Endodermal cell (in vitro differentiated cells): ENCODE data around the gene PSAPL1. TPM values are rescaled to one million over a fixed set of nuclear protein-coding genes. Genes with fewer than 3 reads are reported as not detected.

Experiments
- DNase-seq: peaks from one replicate; pipeline ENCODE4 v3.0.0-alpha.2; 2017
- H3K27ac ChIP-seq: 2 replicates; pipeline ENCODE4 v1.5.1; 2013; ENCODE audit warnings: mild to moderate bottlenecking, low read depth, low read length, moderate library complexity
- H3K27me3 ChIP-seq: 2 replicates; pipeline ENCODE4 v1.6.1; 2013; ENCODE audit warnings: mild to moderate bottlenecking, low read length, moderate library complexity; ENCODE audit not compliant: insufficient read depth, control insufficient read depth, poor library complexity, severe bottlenecking
- H3K36me3 ChIP-seq: 2 replicates; pipeline ENCODE4 v1.7.0; 2013; ENCODE audit warnings: mild to moderate bottlenecking, low read length, moderate library complexity; ENCODE audit not compliant: control insufficient read depth, insufficient read depth
- H3K4me1 ChIP-seq: one replicate; pipeline ENCODE4 v1.7.0; 2013; ENCODE audit warnings: low read length; ENCODE audit not compliant: control insufficient read depth, insufficient read depth
- H3K4me3 ChIP-seq: 2 replicates; pipeline ENCODE4 v1.5.1; 2013; ENCODE audit warnings: mild to moderate bottlenecking, low read length, moderate library complexity
- H3K9ac ChIP-seq: 2 replicates; pipeline ENCODE4 v1.6.1; 2013; ENCODE audit warnings: mild to moderate bottlenecking, low read length, moderate library complexity; ENCODE audit not compliant: poor library complexity, severe bottlenecking; ENCODE audit errors: extremely low read depth
- H3K9me3 ChIP-seq: 2 replicates; pipeline ENCODE4 v1.6.1; 2013; ENCODE audit warnings: mild to moderate bottlenecking, low read length, moderate library complexity; ENCODE audit not compliant: control insufficient read depth
- H3K27ac Mint-ChIP-seq: 2 replicates; pipeline ENCODE4 v1.8.0; 2020; ENCODE audit warnings: mixed read lengths
- H3K27me3 Mint-ChIP-seq: 2 replicates; pipeline ENCODE4 v1.8.0; 2021; ENCODE audit warnings: mild to moderate bottlenecking, mixed read lengths; ENCODE audit not compliant: insufficient read depth
- H3K36me3 Mint-ChIP-seq: 2 replicates; pipeline ENCODE4 v1.8.0; 2020; ENCODE audit warnings: low read depth, mixed read lengths
- H3K4me1 Mint-ChIP-seq: 2 replicates; pipeline ENCODE4 v1.8.0; 2020; ENCODE audit warnings: mixed read lengths
- H3K4me3 Mint-ChIP-seq: 2 replicates; pipeline ENCODE4 v1.8.0; 2020; ENCODE audit warnings: mild to moderate bottlenecking, moderate library complexity, mixed read lengths
- H3K9me3 Mint-ChIP-seq: 2 replicates; pipeline ENCODE4 v1.8.0; 2020; ENCODE audit warnings: mild to moderate bottlenecking, mixed read lengths
- WGBS, 2 experiments: methylation state at CpG; one replicate each; pipeline versions ENCODE4 v1.1.5 to v1.1.7; 2013; ENCODE audit warnings: missing lambda C conversion rate in 2 of 2, mixed read lengths in 1 of 2; ENCODE audit not compliant: insufficient coverage in 1 of 2, insufficient read length in 1 of 2; 5-methylcytosine and 5-hydroxymethylcytosine counted together
- total RNA-seq, 2 donors: library from RNA; stranded (reverse); fragmentation: NEBNext Ultra II Directional in 1 of 2; extraction: Animal tissue kit (Norgen Biotek cat#: 25700) in 1 of 2; gene quantifications; 2 replicates in 1 of 2; 3 replicates in 1 of 2; pipeline ENCODE4 v1.2.1, GENCODE V29; 2021
- TF ChIP-seq, protein P1 (sequence below): fragments of 200-600 bp; sonication (generic); conservative IDR thresholded peaks from 2 replicates; pipeline ENCODE4 v1.5.0; 2021; ENCODE audit warnings: antibody characterized with exemption, mild to moderate bottlenecking

Gene PSAPL1
- total RNA-seq, 2 donors from 2014 or later: 0.13 to 0.24 TPM

DNA sequence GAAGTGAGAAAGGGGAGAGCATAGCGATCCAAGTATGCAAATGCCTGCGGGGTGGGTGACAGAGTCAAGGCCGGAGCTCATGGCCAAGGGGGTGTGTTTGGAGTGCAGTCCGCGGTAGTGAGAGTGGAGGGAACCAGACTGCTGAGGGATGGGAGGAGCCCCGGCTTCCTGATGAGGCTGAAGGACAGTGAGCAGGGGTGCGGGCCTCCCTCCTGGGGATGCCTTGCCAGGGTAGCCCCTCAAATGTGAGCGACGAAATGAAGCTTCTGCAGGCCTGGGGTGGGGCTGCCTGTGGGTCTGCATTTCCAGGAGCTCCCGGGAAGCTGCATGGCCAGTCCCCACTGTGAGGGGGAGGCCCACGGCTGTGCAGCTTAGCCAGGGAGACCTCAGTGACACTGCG, 45.0 kb downstream of the PSAPL1 start:
- Histone ChIP-seq H3K9me3 (no peaks in the 10 kb centered on the region), H3K4me3 (no peak overlapping the region), H3K27ac (no peak overlapping the region), H3K36me3 (no peaks in the 10 kb centered on the region), H3K9ac (no peak overlapping the region), H3K27me3 (no peaks in the 10 kb centered on the region), H3K4me1 (no peaks in the 10 kb centered on the region)
- peaks cover 9% of the 10 kb centered on the region for H3K27me3 Mint-ChIP-seq
- no peak overlapping the region for H3K4me3 Mint-ChIP-seq
- TF ChIP-seq, protein P1, sequence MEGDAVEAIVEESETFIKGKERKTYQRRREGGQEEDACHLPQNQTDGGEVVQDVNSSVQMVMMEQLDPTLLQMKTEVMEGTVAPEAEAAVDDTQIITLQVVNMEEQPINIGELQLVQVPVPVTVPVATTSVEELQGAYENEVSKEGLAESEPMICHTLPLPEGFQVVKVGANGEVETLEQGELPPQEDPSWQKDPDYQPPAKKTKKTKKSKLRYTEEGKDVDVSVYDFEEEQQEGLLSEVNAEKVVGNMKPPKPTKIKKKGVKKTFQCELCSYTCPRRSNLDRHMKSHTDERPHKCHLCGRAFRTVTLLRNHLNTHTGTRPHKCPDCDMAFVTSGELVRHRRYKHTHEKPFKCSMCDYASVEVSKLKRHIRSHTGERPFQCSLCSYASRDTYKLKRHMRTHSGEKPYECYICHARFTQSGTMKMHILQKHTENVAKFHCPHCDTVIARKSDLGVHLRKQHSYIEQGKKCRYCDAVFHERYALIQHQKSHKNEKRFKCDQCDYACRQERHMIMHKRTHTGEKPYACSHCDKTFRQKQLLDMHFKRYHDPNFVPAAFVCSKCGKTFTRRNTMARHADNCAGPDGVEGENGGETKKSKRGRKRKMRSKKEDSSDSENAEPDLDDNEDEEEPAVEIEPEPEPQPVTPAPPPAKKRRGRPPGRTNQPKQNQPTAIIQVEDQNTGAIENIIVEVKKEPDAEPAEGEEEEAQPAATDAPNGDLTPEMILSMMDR: no peak
- H3K4me1 Mint-ChIP-seq: no peaks in the 10 kb centered on the region
- DNase-seq: peak; percentile 46
- WGBS, 2 experiments: 68 to 82% methylated on average over 10 to 12 of the region's 12 CpGs
- H3K27ac Mint-ChIP-seq: no peak overlapping the region
- H3K36me3 Mint-ChIP-seq: no peaks in the 10 kb centered on the region
- H3K9me3 Mint-ChIP-seq: no peaks in the 10 kb centered on the region

GRCh38 chr4:7389101-7389701, 45.5 kb downstream of the PSAPL1 start:
- Histone ChIP-seq H3K4me1 (no peaks in the 10 kb centered on the region), H3K9ac (no peak overlapping the region), H3K36me3 (no peaks in the 10 kb centered on the region), H3K27ac (no peak overlapping the region), H3K9me3 (no peaks in the 10 kb centered on the region), H3K4me3 (no peak overlapping the region), H3K27me3 (no peaks in the 10 kb centered on the region)
- 92 to 94% methylated on average over 13 to 15 of the region's 15 CpGs for WGBS, 2 experiments
- no peaks in the 10 kb centered on the region for H3K9me3 Mint-ChIP-seq
- TF ChIP-seq, protein P1: no peak
- peaks cover 9% of the 10 kb centered on the region for H3K27me3 Mint-ChIP-seq
- no peak overlapping the region for H3K27ac Mint-ChIP-seq
- peak; percentile 30 for DNase-seq
- H3K4me1 Mint-ChIP-seq: no peaks in the 10 kb centered on the region
- no peaks in the 10 kb centered on the region for H3K36me3 Mint-ChIP-seq
- H3K4me3 Mint-ChIP-seq: no peak overlapping the region

DNA sequence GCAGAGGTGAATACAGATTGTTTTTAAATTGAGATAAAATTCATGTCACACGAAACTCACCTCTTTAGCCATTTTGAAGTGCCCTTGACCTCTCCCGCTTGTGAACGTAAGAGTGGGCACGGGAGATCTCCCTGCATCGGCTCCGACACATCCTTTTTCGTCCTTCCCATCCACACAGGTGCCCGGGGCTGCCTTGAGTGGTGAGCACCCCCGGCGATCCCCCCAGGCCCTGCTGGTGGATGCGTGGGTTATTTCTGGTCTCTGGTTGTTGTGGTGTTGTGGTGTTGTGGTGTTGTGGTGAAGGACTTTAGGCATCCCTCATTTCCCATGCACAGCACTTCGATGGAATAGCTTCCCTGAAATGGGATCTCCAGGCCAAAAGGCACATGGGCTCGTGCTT, 46.1 kb downstream of the PSAPL1 start:
- no peaks in the 10 kb centered on the region for H3K9me3 ChIP-seq
- no peak overlapping the region for H3K4me3 Mint-ChIP-seq
- no peak overlapping the region for H3K27ac Mint-ChIP-seq
- H3K4me1 ChIP-seq: no peaks in the 10 kb centered on the region
- WGBS, 2 experiments: 70 to 84% methylated on average over 2 to 13 of the region's 13 CpGs
- no peaks in the 10 kb centered on the region for H3K4me1 Mint-ChIP-seq
- H3K27me3 Mint-ChIP-seq: peaks cover 9% of the 10 kb centered on the region
- H3K4me3 ChIP-seq: no peak overlapping the region
- no peak overlapping the region for H3K9ac ChIP-seq
- no peaks in the 10 kb centered on the region for H3K9me3 Mint-ChIP-seq
- H3K27ac ChIP-seq: no peak overlapping the region
- TF ChIP-seq, protein P1: no peak
- no peaks in the 10 kb centered on the region for H3K36me3 ChIP-seq
- no peaks in the 10 kb centered on the region for H3K36me3 Mint-ChIP-seq
- H3K27me3 ChIP-seq: no peaks in the 10 kb centered on the region
- peak; percentile 22 for DNase-seq
